ENCODE results near the gene LAMTOR2.

- TF ChIP-seq EP300 (IDR thresholded peaks at IDR 0.05) (no peak), CTCF (IDR thresholded peaks at IDR 0.05) (no peak)
These were observed 883 bp downstream of the LAMTOR2 start for GRCh38 chr1:156055281-156056048.

Measured in gastroesophageal sphincter (tissue), 3 donors.